ENCODE results near the gene FGFR3.

Gene FGFR3

DNA sequence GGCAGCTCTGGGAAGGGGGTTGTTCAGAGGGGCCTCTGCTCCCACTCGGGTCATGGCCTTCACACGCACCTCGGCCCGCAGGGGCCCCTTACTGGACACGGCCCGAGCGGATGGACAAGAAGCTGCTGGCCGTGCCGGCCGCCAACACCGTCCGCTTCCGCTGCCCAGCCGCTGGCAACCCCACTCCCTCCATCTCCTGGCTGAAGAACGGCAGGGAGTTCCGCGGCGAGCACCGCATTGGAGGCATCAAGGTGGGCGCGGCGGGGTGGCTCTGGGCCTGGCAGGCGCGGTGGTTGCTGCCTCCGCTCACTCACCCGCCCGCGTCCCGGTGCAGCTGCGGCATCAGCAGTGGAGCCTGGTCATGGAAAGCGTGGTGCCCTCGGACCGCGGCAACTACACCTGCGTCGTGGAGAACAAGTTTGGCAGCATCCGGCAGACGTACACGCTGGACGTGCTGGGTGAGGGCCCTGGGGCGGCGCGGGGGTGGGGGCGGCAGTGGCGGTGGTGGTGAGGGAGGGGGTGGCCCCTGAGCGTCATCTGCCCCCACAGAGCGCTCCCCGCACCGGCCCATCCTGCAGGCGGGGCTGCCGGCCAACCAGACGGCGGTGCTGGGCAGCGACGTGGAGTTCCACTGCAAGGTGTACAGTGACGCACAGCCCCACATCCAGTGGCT is 8.3 kb downstream of the FGFR3 start:
- H3K27ac ChIP-seq, result no peak overlapping the region
- TF ChIP-seq, protein P1, sequence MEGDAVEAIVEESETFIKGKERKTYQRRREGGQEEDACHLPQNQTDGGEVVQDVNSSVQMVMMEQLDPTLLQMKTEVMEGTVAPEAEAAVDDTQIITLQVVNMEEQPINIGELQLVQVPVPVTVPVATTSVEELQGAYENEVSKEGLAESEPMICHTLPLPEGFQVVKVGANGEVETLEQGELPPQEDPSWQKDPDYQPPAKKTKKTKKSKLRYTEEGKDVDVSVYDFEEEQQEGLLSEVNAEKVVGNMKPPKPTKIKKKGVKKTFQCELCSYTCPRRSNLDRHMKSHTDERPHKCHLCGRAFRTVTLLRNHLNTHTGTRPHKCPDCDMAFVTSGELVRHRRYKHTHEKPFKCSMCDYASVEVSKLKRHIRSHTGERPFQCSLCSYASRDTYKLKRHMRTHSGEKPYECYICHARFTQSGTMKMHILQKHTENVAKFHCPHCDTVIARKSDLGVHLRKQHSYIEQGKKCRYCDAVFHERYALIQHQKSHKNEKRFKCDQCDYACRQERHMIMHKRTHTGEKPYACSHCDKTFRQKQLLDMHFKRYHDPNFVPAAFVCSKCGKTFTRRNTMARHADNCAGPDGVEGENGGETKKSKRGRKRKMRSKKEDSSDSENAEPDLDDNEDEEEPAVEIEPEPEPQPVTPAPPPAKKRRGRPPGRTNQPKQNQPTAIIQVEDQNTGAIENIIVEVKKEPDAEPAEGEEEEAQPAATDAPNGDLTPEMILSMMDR (conservative IDR thresholded peaks at IDR 0.05), result no peak

DNA sequence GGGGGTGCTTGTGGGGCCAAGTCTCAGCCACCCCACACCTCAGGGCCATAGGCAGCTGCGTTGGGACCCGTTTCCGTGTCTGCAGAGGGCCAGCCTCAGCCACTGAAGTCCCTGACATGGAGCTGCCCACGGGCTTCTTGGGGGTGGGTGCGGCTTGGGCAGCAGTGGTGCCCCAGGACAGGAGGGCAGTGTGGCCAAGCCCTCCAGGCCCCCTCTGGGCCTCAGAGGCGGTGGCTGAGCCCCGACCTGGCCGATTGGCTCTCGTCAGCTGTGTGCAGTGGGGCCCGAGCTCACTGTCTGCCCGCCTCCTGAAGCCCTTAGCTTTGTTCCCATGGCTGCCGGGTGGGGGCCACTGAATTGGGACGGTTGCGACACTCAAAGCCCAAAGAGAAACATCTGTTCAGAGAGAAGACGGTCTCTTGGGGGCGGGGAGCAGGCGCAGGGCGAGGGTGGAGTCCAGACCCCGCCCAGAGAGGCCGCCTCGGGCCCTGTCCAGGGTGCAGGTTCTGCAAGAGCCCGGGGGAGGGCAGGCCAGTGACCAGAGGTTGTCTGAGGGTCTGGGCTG is 9.1 kb downstream of the FGFR3 start:
- TF ChIP-seq, protein P1 (conservative IDR thresholded peaks at IDR 0.05), result no peak
- H3K27ac ChIP-seq, result no peak overlapping the region

DNA sequence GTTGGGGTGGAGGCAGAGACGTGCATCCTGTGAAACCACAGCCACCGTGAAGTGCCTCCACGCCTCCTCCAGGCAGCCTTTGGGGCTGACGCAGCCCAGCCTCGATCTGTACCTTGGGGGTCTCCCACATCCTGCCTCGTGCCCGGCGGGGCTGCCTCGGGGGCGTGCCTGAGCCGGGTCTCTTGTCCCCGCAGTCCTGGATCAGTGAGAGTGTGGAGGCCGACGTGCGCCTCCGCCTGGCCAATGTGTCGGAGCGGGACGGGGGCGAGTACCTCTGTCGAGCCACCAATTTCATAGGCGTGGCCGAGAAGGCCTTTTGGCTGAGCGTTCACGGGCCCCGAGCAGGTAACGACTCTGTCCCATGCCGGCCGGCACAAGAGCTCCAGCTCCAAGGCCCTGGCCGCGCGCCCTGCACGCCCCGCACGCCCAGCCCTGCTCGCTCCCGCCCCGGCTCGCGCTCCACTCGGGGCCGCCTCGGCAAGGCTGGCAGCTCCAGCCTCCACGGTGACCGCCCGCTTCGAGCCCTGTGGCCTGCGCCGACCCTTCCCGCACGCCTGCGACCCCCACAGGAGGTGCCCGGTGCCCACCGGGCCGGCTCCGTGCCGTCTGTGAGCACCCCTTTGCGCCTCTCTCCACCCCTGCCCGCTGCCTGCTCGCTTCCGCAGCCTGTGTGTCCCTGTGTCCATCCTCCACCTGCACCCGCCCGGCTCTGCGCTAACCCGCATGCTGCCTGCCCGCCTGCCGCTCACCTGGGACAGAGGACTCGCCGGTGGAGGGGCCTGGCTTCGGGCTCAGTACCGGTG is 9.8 kb downstream of the FGFR3 start:
- no peak overlapping the region for H3K27ac ChIP-seq
- TF ChIP-seq, protein P1 (conservative IDR thresholded peaks at IDR 0.05), result no peak

DNA sequence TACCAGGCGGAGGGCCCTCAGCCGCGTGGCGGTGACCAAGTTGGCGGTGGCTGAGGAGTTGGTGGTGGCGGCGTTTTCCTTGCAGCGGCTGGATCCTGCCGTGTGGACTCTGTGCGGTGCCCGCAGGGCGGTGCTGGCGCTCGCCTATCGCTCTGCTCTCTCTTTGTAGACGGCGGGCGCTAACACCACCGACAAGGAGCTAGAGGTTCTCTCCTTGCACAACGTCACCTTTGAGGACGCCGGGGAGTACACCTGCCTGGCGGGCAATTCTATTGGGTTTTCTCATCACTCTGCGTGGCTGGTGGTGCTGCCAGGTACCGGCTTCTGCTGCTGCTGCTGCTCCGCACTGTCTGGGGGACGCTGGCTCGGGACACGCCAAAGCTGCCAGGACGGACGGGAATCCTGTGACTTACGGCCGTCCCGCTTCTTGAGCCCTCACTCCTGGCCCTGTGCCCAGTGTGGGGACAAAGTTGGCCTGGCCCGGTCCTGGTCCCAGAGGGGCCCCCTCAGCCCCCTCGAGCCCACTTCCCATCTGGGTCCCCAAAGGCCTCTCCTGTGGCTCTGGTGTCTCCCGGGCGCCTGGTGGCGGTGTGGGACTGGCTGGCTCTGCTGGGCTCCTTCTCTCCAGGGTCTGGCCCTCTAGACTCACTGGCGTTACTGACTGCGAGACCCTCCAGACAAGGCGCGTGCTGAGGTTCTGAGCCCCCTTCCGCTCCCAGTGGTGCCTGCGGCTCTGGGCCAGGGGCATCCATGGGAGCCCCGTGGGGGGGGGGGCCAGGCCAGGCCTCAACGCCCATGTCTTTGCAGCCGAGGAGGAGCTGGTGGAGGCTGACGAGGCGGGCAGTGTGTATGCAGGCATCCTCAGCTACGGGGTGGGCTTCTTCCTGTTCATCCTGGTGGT is 10.7 kb downstream of the FGFR3 start:
- TF ChIP-seq, protein P1 (conservative IDR thresholded peaks at IDR 0.05), result no peak
- H3K27ac ChIP-seq, result no peak overlapping the region

DNA sequence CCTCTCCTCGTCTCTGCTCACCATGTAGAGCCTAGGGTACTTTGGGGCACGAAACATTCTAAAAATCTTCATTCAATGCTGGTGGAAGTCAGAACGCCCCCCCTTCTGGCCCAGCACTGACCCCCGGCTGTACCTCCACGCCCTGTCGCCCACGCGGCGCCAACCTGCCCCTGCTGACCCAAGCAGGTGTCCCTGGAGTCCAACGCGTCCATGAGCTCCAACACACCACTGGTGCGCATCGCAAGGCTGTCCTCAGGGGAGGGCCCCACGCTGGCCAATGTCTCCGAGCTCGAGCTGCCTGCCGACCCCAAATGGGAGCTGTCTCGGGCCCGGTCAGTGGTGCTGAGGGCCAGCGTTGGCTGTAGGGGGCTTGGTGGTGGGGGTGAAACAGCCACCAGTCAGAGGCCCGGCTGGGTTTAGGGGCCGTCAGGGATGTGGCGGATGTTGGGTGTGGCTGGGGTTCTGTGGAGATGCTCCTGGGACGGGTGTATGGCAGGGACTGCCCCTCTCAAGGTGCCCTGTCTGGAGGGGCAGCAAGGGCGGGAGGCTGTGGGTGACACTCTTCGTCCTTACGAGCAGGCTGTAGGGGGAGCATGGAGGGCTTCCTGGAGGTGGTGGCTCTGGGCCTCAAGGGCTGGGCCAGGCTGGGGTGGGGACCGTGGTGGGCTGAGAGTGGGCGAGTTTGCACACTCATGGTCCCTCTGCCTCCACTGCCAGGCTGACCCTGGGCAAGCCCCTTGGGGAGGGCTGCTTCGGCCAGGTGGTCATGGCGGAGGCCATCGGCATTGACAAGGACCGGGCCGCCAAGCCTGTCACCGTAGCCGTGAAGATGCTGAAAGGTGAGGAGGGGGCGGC is 11.8 kb downstream of the FGFR3 start:
- TF ChIP-seq, protein P1 (conservative IDR thresholded peaks at IDR 0.05), result no peak
- H3K27ac ChIP-seq, result no peak overlapping the region

DNA sequence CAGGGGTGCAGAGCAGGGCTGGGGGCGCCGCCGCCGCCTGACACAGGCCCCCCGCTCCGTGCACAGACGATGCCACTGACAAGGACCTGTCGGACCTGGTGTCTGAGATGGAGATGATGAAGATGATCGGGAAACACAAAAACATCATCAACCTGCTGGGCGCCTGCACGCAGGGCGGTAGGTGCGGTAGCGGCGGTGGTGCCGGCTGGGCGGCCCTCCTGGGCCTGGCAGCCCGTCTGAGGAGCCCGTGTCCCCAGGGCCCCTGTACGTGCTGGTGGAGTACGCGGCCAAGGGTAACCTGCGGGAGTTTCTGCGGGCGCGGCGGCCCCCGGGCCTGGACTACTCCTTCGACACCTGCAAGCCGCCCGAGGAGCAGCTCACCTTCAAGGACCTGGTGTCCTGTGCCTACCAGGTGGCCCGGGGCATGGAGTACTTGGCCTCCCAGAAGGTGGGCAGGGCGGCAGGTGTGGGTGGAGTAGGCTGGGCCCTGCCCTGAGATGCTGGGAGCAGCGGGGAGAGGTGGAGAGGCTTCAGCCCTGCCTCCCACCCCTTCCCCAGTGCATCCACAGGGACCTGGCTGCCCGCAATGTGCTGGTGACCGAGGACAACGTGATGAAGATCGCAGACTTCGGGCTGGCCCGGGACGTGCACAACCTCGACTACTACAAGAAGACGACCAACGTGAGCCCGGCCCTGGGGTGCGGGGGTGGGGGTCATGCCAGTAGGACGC is 12.6 kb downstream of the FGFR3 start:
- H3K27ac ChIP-seq, result no peak overlapping the region
- TF ChIP-seq, protein P1 (conservative IDR thresholded peaks at IDR 0.05), result no peak

Data from VCaP (cell line).